B cell (primary cell): Measurements from ENCODE around the gene FST.

Source experiments
- EZH2 ChIP-seq: IDR thresholded peaks from 2 replicates; pipeline ENCODE4 v1.6.1; 2012; ENCODE audit warnings: borderline replicate concordance, low read depth, mild to moderate bottlenecking, moderate library complexity, low read length; ENCODE audit not compliant: insufficient read depth, poor library complexity, severe bottlenecking
- TF ChIP-seq, protein P1 (sequence below): fragments of 200-600 bp; IDR thresholded peaks from one replicate; pipeline ENCODE4 v1.8.0; 2022; ENCODE audit warnings: antibody characterized with exemption, mild to moderate bottlenecking

GRCh38 chr5:53475320-53475719, 5.1 kb upstream of the FST start:
- no peak for TF ChIP-seq EZH2
- TF ChIP-seq, protein P1, sequence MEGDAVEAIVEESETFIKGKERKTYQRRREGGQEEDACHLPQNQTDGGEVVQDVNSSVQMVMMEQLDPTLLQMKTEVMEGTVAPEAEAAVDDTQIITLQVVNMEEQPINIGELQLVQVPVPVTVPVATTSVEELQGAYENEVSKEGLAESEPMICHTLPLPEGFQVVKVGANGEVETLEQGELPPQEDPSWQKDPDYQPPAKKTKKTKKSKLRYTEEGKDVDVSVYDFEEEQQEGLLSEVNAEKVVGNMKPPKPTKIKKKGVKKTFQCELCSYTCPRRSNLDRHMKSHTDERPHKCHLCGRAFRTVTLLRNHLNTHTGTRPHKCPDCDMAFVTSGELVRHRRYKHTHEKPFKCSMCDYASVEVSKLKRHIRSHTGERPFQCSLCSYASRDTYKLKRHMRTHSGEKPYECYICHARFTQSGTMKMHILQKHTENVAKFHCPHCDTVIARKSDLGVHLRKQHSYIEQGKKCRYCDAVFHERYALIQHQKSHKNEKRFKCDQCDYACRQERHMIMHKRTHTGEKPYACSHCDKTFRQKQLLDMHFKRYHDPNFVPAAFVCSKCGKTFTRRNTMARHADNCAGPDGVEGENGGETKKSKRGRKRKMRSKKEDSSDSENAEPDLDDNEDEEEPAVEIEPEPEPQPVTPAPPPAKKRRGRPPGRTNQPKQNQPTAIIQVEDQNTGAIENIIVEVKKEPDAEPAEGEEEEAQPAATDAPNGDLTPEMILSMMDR = no peak
